ENCODE data around the gene ECHDC1.

DNA sequence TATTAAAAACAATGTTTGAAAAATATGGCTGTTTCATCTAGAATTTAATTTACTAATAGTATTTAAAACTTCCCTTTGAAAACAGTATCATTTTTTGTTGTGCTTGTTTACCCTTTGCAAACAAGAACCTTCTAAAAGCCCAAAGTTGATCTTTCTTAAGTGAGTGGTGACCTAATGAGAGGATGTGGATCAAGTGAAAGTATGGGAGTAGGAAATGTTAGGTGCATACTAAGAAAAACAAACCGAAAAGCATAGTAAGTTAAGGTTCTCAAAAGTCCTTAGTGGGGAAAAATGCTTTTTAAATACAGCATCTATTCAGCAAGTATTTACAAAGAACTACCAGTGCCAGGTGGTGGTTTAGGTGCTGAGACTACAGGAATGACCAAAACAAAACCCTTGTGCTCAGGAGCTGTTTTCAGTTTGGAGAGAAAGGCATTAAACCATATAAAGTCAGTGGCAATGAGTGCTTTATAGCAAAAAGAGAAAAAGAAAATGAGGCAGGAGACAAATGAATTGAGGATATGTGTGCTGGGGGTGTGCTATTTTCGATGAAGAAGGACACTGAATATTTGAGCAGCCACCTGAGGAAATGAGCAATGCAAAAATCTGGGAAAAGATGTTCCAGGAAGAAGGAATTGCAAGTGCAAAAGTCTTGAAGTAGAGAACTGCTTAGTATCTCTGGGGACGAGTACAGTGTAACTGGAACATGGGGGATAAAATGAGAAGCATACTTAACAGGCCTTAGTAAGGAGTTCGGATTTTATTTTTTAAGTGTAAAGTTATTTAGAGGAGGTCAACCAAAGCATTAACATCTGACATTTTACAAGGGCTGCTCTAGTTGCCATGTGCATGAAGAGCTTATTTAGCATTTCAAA is 52.8 kb downstream of the ECHDC1 start:
- no peak for TF ChIP-seq TEAD4 (IDR thresholded peaks at IDR 0.05)
- TF ChIP-seq TAF1 (IDR thresholded peaks at IDR 0.05; ENCODE audit: low read depth) = no peak
- TF ChIP-seq FOXM1 (IDR thresholded peaks at IDR 0.05; ENCODE audit: borderline replicate concordance, low read depth) = no peak
